ENCODE data around the gene TRIO. TPM values are rescaled to one million over a fixed set of nuclear protein-coding genes. Genes with fewer than 3 reads are reported as not detected.

The TRIO gene
- total and polyA plus RNA-seq, 2 donors (not counting 3 experiments of a cell fraction or from before 2014, with no cell fraction given): 82.9 to 248 TPM

GRCh38 chr5:14410068-14410393 lies 266.9 kb downstream of the TRIO start:
- Histone ChIP-seq H3K9ac (replicated peaks; ENCODE audit: extremely low read depth, insufficient read depth, low read length) (no peak overlapping the region), H3K27ac (ENCODE audit: insufficient read depth, low read depth, low read length) (no peak overlapping the region), H3K9me1 (replicated peaks; ENCODE audit: control insufficient read depth, extremely low read depth, insufficient read depth, low read length) (no peaks in the 10 kb centered on the region), H3K4me1 (ENCODE audit: control insufficient read depth, extremely low read depth, insufficient read depth, low read length) (peaks cover 32% of the 10 kb centered on the region), H3K4me3 (replicated peaks in 1 of 3; ENCODE audit: insufficient read depth in 1 of 3, low read depth in 1 of 3, low read length in 3 of 3) (no peak overlapping the region), H4K20me1 (replicated peaks; ENCODE audit: control insufficient read depth, extremely low read depth, insufficient read depth, low read length) (no peaks in the 10 kb centered on the region), H3K79me2 (ENCODE audit: control insufficient read depth, insufficient read depth, low read length) (peaks cover 11% of the 10 kb centered on the region), H3K9me3 (replicated peaks; ENCODE audit: control insufficient read depth, insufficient read depth, low read length) (no peaks in the 10 kb centered on the region), H2AFZ (ENCODE audit: low read depth, low read length) (no peak overlapping the region), H3K4me2 (ENCODE audit: insufficient read depth, low read length) (no peak overlapping the region), H3K36me3 (ENCODE audit: control insufficient read depth in 2 of 2, extremely low read depth in 1 of 2, insufficient read depth in 2 of 2, low read length in 2 of 2) (peaks cover 22 to 25% of the 10 kb centered on the region in 2 experiments), H3K27me3 (ENCODE audit: control insufficient read depth in 2 of 2, insufficient read depth in 2 of 2, low read length in 2 of 2) (no peaks in the 10 kb centered on the region)
- DNase-seq (ENCODE audit: low read depth, low spot score) (no peak), FAIRE-seq (no peak)
- BruUV-seq (replicated peaks): no TSS peak
- dilution Hi-C loops (cut with MboI; ENCODE audit: extremely low pct_ligation_motif_present, low sequenced_read_pairs): no loop called here
- TF ChIP-seq GATA2 (IDR thresholded peaks at IDR 0.05; ENCODE audit: insufficient read depth, insufficient read length, low read depth, low read length) (no peak), CTCF (IDR thresholded peaks at IDR 0.05; ENCODE audit: extremely low read depth in 1 of 2, insufficient read depth in 1 of 2, low read depth in 1 of 2, low read length in 2 of 2) (no peak)
- ChIA-PET CTCF (no interaction called here), POLR2A (no interaction called here)
- intact Hi-C loops (cut with micrococcal nuclease): no loop called here

GRCh38 chr5:14410394-14411201 lies 267.5 kb downstream of the TRIO start:
- no peak overlapping the region for H3K4me2 ChIP-seq (ENCODE audit: insufficient read depth, low read length)
- CTCF ChIA-PET: interaction anchor here (1.0 to 1.2 kb wide), 2 partner anchors 10 to 238 kb away, joined by 3 to 4 read pairs; no protein-coding TSS in a partner anchor
- no peak for TF ChIP-seq CTCF (IDR thresholded peaks at IDR 0.05; ENCODE audit: extremely low read depth in 1 of 2, insufficient read depth in 1 of 2, low read depth in 1 of 2, low read length in 2 of 2)
- no peak for TF ChIP-seq MYC (IDR thresholded peaks at IDR 0.05; ENCODE audit: low read depth, low read length)
- TF ChIP-seq POLR2A (IDR thresholded peaks at IDR 0.05; ENCODE audit: low read depth, low read length): no peak
- no peak for TF ChIP-seq EZH2 (IDR thresholded peaks at IDR 0.05; ENCODE audit: borderline replicate concordance, low read depth, low read length, severe bottlenecking)
- TF ChIP-seq FOS (IDR thresholded peaks at IDR 0.05; ENCODE audit: borderline replicate concordance, insufficient read depth, low read length): no peak
- TF ChIP-seq JUN (IDR thresholded peaks at IDR 0.05; ENCODE audit: borderline replicate concordance, insufficient read depth, insufficient read length, low read depth): no peak
- TF ChIP-seq GATA2 (IDR thresholded peaks at IDR 0.05; ENCODE audit: insufficient read depth, insufficient read length, low read depth, low read length): no peak
- DNase-seq (ENCODE audit: low read depth, low spot score): no peak
- no peak overlapping the region for H3K9ac ChIP-seq (replicated peaks; ENCODE audit: extremely low read depth, insufficient read depth, low read length)
- no peak overlapping the region for H3K4me3 ChIP-seq (replicated peaks in 1 of 3; ENCODE audit: insufficient read depth in 1 of 3, low read depth in 1 of 3, low read length in 3 of 3)
- peaks cover 25 to 26% of the 10 kb centered on the region in 2 experiments for H3K36me3 ChIP-seq (ENCODE audit: control insufficient read depth in 2 of 2, extremely low read depth in 1 of 2, insufficient read depth in 2 of 2, low read length in 2 of 2)
- H3K27me3 ChIP-seq (ENCODE audit: control insufficient read depth in 2 of 2, insufficient read depth in 2 of 2, low read length in 2 of 2): no peaks in the 10 kb centered on the region
- no peaks in the 10 kb centered on the region for H3K9me1 ChIP-seq (replicated peaks; ENCODE audit: control insufficient read depth, extremely low read depth, insufficient read depth, low read length)
- no peak overlapping the region for H2AFZ ChIP-seq (ENCODE audit: low read depth, low read length)
- no peaks in the 10 kb centered on the region for H4K20me1 ChIP-seq (replicated peaks; ENCODE audit: control insufficient read depth, extremely low read depth, insufficient read depth, low read length)
- POLR2A ChIA-PET: no interaction called here
- BruUV-seq (replicated peaks): no TSS peak
- no peaks in the 10 kb centered on the region for H3K9me3 ChIP-seq (replicated peaks; ENCODE audit: control insufficient read depth, insufficient read depth, low read length)
- dilution Hi-C loops (cut with MboI; ENCODE audit: extremely low pct_ligation_motif_present, low sequenced_read_pairs): no loop called here
- H3K79me2 ChIP-seq (ENCODE audit: control insufficient read depth, insufficient read depth, low read length): peaks cover 16% of the 10 kb centered on the region
- H3K4me1 ChIP-seq (ENCODE audit: control insufficient read depth, extremely low read depth, insufficient read depth, low read length): peaks cover 26% of the 10 kb centered on the region
- peak overlapping the region; percentile 29 for H3K27ac ChIP-seq (ENCODE audit: insufficient read depth, low read depth, low read length)
- no peak for FAIRE-seq
- intact Hi-C loops (cut with micrococcal nuclease): no loop called here
